Peyer's patch (tissue), 4 donors: ENCODE measurements around the gene SERGEF.

Experiments
- POLR2A ChIP-seq, 2 donors: fragments of 450-650 bp; IDR thresholded peaks; one replicate each; pipeline ENCODE4 v1.5.1; 2017; ENCODE audit warnings: antibody characterized with exemption in 2 of 2, mild to moderate bottlenecking in 2 of 2, moderate library complexity in 2 of 2
- TF ChIP-seq, protein P1 (sequence below), 6 experiments: fragments of 450-650 bp in 4 of 6; fragments of 200-600 bp in 2 of 6; sonication (generic) in 1 of 6; IDR thresholded peaks; one replicate each; pipeline ENCODE4 v1.5.1; 2017 to 2019; ENCODE audit warnings: antibody characterized with exemption in 6 of 6, mild to moderate bottlenecking in 3 of 6, moderate library complexity in 1 of 6

DNA sequence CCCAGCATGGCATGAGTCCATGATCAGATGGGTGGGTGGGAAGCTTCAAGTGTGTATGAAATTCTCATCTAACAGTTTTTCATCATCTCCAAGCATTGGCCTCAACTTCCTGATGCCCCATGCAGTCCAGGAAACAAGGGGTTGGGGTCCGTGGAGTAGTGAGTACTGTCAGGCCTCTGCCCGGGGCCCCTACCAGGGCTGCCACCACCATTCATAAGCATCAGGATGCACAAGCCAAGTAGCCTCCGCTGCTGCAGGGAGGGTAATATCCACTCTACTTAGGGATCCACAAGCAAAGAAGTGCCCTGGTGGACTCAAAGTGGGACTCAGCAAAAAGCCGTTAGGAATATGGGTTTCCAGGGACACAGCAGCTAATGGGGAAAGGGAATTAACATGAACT is 229.0 kb downstream of the SERGEF start:
- TF ChIP-seq, protein P1, sequence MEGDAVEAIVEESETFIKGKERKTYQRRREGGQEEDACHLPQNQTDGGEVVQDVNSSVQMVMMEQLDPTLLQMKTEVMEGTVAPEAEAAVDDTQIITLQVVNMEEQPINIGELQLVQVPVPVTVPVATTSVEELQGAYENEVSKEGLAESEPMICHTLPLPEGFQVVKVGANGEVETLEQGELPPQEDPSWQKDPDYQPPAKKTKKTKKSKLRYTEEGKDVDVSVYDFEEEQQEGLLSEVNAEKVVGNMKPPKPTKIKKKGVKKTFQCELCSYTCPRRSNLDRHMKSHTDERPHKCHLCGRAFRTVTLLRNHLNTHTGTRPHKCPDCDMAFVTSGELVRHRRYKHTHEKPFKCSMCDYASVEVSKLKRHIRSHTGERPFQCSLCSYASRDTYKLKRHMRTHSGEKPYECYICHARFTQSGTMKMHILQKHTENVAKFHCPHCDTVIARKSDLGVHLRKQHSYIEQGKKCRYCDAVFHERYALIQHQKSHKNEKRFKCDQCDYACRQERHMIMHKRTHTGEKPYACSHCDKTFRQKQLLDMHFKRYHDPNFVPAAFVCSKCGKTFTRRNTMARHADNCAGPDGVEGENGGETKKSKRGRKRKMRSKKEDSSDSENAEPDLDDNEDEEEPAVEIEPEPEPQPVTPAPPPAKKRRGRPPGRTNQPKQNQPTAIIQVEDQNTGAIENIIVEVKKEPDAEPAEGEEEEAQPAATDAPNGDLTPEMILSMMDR (IDR thresholded peaks at IDR 0.05): no peak
- no peak for TF ChIP-seq POLR2A (IDR thresholded peaks at IDR 0.05)
